ENCODE measurements around the gene ATP11B.

DNA sequence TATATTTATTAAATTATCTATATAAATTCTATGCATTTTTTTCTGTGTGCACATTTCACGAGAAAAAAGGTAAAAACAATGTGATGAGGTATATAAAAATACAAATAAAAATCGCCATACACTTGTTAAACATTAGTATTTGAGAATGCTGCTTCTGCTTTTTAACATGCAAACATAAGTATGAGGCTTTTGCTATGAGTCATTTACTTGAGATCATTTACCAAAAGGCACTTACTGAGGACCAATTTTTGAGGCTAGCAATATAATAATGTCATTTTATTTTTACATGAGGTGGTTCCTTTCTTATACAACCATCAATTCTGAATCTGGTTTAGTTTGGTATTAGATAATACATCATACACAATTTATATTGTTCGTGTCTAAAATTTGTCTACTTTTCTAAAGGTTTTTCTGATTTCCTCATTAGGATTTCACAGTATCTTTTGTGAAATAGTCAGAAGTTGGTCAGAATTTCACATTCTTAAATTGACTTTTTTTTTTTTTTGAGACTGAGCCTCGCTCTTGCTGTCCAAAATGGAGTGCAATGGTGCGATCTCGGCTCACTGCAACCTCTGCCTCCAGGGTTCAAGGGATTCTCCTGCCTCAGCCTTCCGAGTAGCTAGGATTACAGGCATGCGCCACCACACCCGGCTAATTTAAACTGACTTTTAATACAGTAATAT lies 161.4 kb downstream of the ATP11B start:
- TF ChIP-seq POLR2A (IDR thresholded peaks at IDR 0.05): no peak
- TF ChIP-seq, protein P1, sequence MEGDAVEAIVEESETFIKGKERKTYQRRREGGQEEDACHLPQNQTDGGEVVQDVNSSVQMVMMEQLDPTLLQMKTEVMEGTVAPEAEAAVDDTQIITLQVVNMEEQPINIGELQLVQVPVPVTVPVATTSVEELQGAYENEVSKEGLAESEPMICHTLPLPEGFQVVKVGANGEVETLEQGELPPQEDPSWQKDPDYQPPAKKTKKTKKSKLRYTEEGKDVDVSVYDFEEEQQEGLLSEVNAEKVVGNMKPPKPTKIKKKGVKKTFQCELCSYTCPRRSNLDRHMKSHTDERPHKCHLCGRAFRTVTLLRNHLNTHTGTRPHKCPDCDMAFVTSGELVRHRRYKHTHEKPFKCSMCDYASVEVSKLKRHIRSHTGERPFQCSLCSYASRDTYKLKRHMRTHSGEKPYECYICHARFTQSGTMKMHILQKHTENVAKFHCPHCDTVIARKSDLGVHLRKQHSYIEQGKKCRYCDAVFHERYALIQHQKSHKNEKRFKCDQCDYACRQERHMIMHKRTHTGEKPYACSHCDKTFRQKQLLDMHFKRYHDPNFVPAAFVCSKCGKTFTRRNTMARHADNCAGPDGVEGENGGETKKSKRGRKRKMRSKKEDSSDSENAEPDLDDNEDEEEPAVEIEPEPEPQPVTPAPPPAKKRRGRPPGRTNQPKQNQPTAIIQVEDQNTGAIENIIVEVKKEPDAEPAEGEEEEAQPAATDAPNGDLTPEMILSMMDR (IDR thresholded peaks at IDR 0.05): no peak

Data from tibial nerve (tissue), 3 donors.